ENCODE data around the gene ELP4.

DNA sequence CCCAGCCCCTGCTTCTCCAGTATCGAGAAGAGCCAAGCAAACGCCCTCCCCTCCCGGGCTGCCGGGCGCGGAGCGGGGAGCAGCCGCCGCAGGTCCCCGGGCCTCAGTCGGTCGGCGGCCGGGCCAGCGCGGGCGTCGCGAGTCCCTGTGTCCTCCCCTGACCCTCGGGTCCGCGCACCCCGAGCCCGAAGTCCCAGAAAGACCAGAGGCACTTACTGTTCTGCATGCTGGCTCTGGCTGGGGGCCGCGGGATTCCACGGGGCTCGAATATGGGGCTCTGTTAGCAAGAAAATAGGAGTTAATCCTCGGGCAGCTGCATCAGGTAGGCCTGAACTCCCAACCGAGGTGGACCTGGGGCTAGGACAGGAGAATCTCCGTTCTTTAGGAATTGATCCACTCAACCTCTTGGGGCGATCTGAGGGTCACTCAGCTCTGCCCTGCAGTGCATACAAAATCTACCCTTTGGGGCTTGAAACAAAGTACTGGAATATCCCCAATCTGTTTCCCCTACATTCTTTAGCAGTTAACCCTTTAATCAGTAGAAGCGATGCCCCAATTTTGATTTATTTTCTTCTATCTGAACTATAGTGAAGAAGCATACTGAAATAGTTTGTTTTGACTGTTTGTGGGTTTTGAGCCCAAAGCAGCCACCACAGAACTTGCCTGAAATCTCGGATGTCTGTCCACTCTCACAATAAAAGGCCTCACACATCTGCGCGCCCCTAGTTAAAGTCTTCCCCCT, 296.8 kb downstream of the ELP4 start:
- TF ChIP-seq CTCF (IDR thresholded peaks at IDR 0.05) (no peak), POLR2A (IDR thresholded peaks at IDR 0.05) (no peak), POLR2AphosphoS5 (IDR thresholded peaks at IDR 0.05) (no peak), EP300 (IDR thresholded peaks at IDR 0.05) (no peak)
